Parathyroid adenoma (tissue), 2 donors: ENCODE results near the gene BRAP.

Experiments used
- H2AFZ ChIP-seq: fragments of 300-600 bp; sonication (generic); one replicate; pipeline ENCODE4 v1.7.0; 2017; ENCODE audit warnings: antibody characterized with exemption, mild to moderate bottlenecking
- H3K27ac ChIP-seq: fragments of 300-600 bp; sonication (generic); one replicate; pipeline ENCODE4 v1.7.0; 2017
- H3K27me3 ChIP-seq: fragments of 300-600 bp; sonication (generic); one replicate; pipeline ENCODE4 v1.7.0; 2017; ENCODE audit warnings: low read length; ENCODE audit not compliant: control insufficient read depth, insufficient read depth
- H3K36me3 ChIP-seq: fragments of 300-600 bp; sonication (generic); one replicate; pipeline ENCODE4 v1.7.0; 2017; ENCODE audit warnings: low read length; ENCODE audit not compliant: control insufficient read depth, insufficient read depth
- H3K4me1 ChIP-seq: fragments of 300-600 bp; sonication (generic); one replicate; pipeline ENCODE4 v1.7.0; 2017; ENCODE audit warnings: control low read depth
- H3K4me2 ChIP-seq: fragments of 300-600 bp; sonication (generic); one replicate; pipeline ENCODE4 v1.7.0; 2017; ENCODE audit warnings: low read length
- H3K4me3 ChIP-seq: fragments of 300-600 bp; sonication (generic); one replicate; pipeline ENCODE4 v1.7.0; 2017; ENCODE audit warnings: low read depth, low read length
- H3K79me2 ChIP-seq: fragments of 300-600 bp; sonication (generic); one replicate; pipeline ENCODE4 v1.7.0; 2017; ENCODE audit warnings: control low read depth
- H3K9ac ChIP-seq: fragments of 300-600 bp; sonication (generic); one replicate; pipeline ENCODE4 v1.7.0; 2017; ENCODE audit warnings: mild to moderate bottlenecking
- H3K9me3 ChIP-seq: fragments of 300-600 bp; sonication (generic); one replicate; pipeline ENCODE4 v1.7.0; 2017; ENCODE audit warnings: low read length; ENCODE audit not compliant: control insufficient read depth
- TF ChIP-seq, protein P1 (sequence below): fragments of 300-600 bp; sonication (generic); IDR thresholded peaks from one replicate; pipeline ENCODE4 v1.7.0; 2017; ENCODE audit warnings: antibody characterized with exemption, mild to moderate bottlenecking
- donor health status: primary hyperparathyroidism.

Gene BRAP, protein sequence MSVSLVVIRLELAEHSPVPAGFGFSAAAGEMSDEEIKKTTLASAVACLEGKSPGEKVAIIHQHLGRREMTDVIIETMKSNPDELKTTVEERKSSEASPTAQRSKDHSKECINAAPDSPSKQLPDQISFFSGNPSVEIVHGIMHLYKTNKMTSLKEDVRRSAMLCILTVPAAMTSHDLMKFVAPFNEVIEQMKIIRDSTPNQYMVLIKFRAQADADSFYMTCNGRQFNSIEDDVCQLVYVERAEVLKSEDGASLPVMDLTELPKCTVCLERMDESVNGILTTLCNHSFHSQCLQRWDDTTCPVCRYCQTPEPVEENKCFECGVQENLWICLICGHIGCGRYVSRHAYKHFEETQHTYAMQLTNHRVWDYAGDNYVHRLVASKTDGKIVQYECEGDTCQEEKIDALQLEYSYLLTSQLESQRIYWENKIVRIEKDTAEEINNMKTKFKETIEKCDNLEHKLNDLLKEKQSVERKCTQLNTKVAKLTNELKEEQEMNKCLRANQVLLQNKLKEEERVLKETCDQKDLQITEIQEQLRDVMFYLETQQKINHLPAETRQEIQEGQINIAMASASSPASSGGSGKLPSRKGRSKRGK

DNA sequence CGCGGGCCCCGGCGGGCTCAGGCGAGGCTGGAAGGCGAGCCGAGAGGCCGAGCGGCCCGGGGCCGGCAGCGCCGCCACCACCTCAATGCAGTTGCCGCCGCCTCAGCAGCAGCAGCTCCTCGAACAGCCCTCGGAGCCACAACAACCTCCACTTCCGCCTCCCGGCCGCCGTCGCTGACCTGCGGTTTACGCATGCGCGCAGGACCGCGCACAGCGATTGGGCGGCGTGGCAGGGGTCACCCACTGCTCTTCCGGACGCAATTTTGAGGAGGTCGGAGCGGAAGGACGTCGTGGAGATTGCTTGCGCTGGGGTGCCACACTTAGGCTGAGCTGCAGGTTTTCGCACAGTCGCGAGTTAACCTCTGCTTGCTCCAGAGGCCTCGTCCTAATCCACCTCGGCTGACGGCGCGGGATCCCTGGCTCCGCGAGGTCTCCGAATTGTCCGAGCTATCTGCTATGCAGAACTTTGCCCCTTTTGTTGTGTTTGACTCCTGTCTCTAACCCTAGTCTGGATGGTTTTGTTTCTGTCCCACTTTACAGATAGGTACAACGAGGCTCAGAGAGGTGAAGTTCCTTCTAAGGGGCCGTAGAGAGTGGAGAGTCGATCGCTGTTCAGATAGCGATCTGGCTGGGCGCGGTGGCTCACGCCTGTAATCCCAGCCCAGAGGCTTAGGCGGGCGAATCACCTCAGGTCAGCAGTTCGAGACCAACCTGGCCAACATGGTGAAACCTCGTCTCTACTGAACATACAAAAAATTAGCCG lies at the start of gene BRAP, which contains the start of gene ACAD10:
BRAP (minus strand) TSS at position 146 of the 763 bp plus-strand sequence. CDS start 164 bp downstream, outside the sequence.
ACAD10 (plus strand) TSS at position 243 of the 763 bp plus-strand sequence. CDS start 6,657 bp downstream, outside the sequence.
- Histone ChIP-seq H3K36me3 (no peaks in the 10 kb centered on the region), H3K27me3 (no peaks in the 10 kb centered on the region), H3K4me3 (peak within 1 kb of the TSS; percentile 93), H3K79me2 (peaks cover 17% of the 10 kb centered on the region), H3K4me1 (peaks cover 6% of the 10 kb centered on the region), H3K9me3 (no peaks in the 10 kb centered on the region), H3K4me2 (peak within 1 kb of the TSS; percentile 97), H2AFZ (peak within 1 kb of the TSS; percentile 92), H3K9ac (peak within 1 kb of the TSS; percentile 62), H3K27ac (peak within 1 kb of the TSS; percentile 79)
- TF ChIP-seq, protein P1, sequence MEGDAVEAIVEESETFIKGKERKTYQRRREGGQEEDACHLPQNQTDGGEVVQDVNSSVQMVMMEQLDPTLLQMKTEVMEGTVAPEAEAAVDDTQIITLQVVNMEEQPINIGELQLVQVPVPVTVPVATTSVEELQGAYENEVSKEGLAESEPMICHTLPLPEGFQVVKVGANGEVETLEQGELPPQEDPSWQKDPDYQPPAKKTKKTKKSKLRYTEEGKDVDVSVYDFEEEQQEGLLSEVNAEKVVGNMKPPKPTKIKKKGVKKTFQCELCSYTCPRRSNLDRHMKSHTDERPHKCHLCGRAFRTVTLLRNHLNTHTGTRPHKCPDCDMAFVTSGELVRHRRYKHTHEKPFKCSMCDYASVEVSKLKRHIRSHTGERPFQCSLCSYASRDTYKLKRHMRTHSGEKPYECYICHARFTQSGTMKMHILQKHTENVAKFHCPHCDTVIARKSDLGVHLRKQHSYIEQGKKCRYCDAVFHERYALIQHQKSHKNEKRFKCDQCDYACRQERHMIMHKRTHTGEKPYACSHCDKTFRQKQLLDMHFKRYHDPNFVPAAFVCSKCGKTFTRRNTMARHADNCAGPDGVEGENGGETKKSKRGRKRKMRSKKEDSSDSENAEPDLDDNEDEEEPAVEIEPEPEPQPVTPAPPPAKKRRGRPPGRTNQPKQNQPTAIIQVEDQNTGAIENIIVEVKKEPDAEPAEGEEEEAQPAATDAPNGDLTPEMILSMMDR, result no peak

DNA sequence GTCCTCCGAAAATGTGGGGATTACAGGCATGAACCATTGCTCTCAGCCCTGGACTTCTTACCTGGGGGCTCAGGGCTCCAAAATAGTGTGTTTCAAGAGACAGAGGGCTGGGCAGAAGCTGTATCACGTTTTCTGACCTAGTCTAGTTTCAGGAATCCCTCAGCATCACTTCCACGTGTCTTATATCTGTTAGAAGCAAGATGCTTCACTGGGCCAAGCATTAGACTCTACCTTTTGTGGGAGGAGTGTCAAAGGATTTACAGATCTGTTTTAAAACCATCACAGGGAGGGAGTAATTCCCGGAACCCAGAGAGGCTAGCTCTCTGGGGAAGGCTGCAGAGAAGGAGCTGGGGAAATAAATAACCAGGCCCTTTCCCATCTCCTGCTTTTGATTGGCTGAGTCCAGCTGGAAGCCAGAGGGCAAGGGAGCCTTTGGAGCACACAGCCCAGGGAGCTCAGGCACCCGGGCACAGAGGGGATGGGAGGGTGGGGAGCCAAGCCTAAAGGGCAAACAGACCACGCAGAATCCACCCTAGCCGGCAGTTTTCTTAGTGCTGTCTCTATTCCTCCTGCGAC lies 47.7 kb upstream of the BRAP start:
- Histone ChIP-seq H3K9ac (no peak overlapping the region), H3K27me3 (no peaks in the 10 kb centered on the region)
- TF ChIP-seq, protein P1, result no peak

DNA sequence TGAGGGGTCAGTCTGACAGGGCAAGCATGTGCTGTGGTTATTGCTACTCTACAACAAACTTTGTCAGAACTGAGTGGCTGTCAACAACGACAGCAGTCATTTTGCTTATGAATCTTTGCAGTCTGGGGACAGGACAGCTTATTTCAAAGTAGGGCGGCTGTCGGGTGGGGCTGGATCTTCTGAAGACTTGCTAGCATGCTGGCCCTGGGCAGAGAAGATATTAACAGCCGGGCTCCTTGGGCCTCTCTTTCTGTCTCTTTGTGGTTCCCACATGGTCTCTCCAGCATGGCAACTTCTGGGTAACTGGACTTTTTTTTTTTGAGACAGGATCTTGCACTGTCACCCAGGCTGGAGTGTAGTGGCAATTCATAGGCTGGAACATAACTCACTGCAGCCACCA lies 47.0 kb upstream of the BRAP start:
- TF ChIP-seq, protein P1, result no peak
- Histone ChIP-seq H3K4me3 (no peak overlapping the region), H3K4me1 (no peaks in the 10 kb centered on the region), H3K9ac (no peak overlapping the region), H3K27me3 (no peaks in the 10 kb centered on the region), H2AFZ (no peak overlapping the region), H3K36me3 (no peaks in the 10 kb centered on the region), H3K4me2 (no peak overlapping the region), H3K27ac (no peak overlapping the region), H3K79me2 (no peaks in the 10 kb centered on the region), H3K9me3 (no peaks in the 10 kb centered on the region)

More for the DNA sequence above, 47.7 kb upstream of the BRAP start:
- H3K27ac ChIP-seq, result no peak overlapping the region
- H3K79me2 ChIP-seq, result no peaks in the 10 kb centered on the region
- no peak overlapping the region for H3K4me2 ChIP-seq
- H3K4me3 ChIP-seq, result no peak overlapping the region
- H3K4me1 ChIP-seq, result no peaks in the 10 kb centered on the region
- H3K36me3 ChIP-seq, result no peaks in the 10 kb centered on the region
- H3K9me3 ChIP-seq, result no peaks in the 10 kb centered on the region
- H2AFZ ChIP-seq, result no peak overlapping the region

DNA sequence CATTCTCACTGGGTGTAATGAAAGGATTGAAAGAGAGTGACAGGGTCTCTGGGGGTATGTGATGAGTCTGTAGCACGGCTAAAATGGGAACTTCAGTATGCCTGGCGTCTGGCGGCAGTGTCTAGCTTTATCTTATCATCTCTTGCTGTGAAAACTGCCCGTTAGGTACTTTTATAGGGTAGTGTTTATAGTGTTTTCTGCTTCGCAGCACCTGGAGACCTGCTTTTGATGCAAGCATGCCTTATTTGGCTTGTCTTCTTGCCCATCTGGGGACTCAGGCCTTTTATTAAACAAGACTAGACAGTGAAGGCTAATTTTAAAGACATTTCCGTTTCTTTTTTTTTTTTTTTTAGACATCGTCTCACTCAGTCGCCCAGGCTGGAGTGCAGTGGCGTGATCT lies 44.7 kb upstream of the BRAP start:
- Histone ChIP-seq H3K36me3 (no peaks in the 10 kb centered on the region), H3K27ac (no peak overlapping the region), H3K9me3 (no peaks in the 10 kb centered on the region), H3K4me2 (no peak overlapping the region), H3K9ac (no peak overlapping the region), H3K79me2 (no peaks in the 10 kb centered on the region), H3K27me3 (no peaks in the 10 kb centered on the region), H3K4me3 (no peak overlapping the region), H2AFZ (no peak overlapping the region), H3K4me1 (no peaks in the 10 kb centered on the region)
- TF ChIP-seq, protein P1, result no peak
